Measurements from ENCODE around the gene CFAP58. TPM values are rescaled to one million over a fixed set of nuclear protein-coding genes. Genes with fewer than 3 reads are reported as not detected.

The CFAP58 gene
- total RNA-seq, 2 experiments from 2014 or later = 0.59 to 0.86 TPM

- Mint-ChIP-seq H3K9me3 (no peaks in the 10 kb centered on the region), H3K36me3 (ENCODE audit: low read depth) (no peaks in the 10 kb centered on the region), H3K4me3 (no peak overlapping the region), H3K27ac (no peak overlapping the region), H3K27me3 (ENCODE audit: low read depth) (peaks cover 7% of the 10 kb centered on the region), H3K4me1 (ENCODE audit: low read depth) (no peaks in the 10 kb centered on the region)
- DNase-seq = no peak
- CTCF ChIA-PET = interaction anchor here (0.6 to 0.7 kb wide), 2 partner anchors 20 to 50 kb away, joined by 3 read pairs; no protein-coding TSS in a partner anchor
- intact Hi-C loops (cut with micrococcal nuclease) = no loop called here
Measured at GRCh38 chr10:104433669-104434068, 80.0 kb downstream of the CFAP58 start.

GRCh38 chr10:104434601-104435000 lies 81.0 kb downstream of the CFAP58 start:
- DNase-seq = no peak
- no peaks in the 10 kb centered on the region for H3K4me1 Mint-ChIP-seq (ENCODE audit: low read depth)
- H3K9me3 Mint-ChIP-seq = no peaks in the 10 kb centered on the region
- peaks cover 7% of the 10 kb centered on the region for H3K27me3 Mint-ChIP-seq (ENCODE audit: low read depth)
- no peak overlapping the region for H3K27ac Mint-ChIP-seq
- intact Hi-C loops (cut with micrococcal nuclease) = no loop called here
- H3K36me3 Mint-ChIP-seq (ENCODE audit: low read depth) = no peaks in the 10 kb centered on the region
- CTCF ChIA-PET = no interaction called here
- no peak overlapping the region for H3K4me3 Mint-ChIP-seq

GRCh38 chr10:104435822-104436221 lies 82.2 kb downstream of the CFAP58 start:
- Mint-ChIP-seq H3K4me1 (ENCODE audit: low read depth) (no peaks in the 10 kb centered on the region), H3K27ac (no peak overlapping the region), H3K4me3 (no peak overlapping the region), H3K36me3 (ENCODE audit: low read depth) (no peaks in the 10 kb centered on the region), H3K27me3 (ENCODE audit: low read depth) (peaks cover 9% of the 10 kb centered on the region), H3K9me3 (no peaks in the 10 kb centered on the region)
- no peak for DNase-seq
- intact Hi-C loops (cut with micrococcal nuclease) = no loop called here
- CTCF ChIA-PET = no interaction called here

GRCh38 chr10:104437226-104437625 lies 83.6 kb downstream of the CFAP58 start:
- CTCF ChIA-PET = no interaction called here
- intact Hi-C loops (cut with micrococcal nuclease) = no loop called here
- Mint-ChIP-seq H3K36me3 (ENCODE audit: low read depth) (no peaks in the 10 kb centered on the region), H3K27ac (no peak overlapping the region), H3K9me3 (no peaks in the 10 kb centered on the region), H3K4me3 (no peak overlapping the region), H3K4me1 (ENCODE audit: low read depth) (no peaks in the 10 kb centered on the region), H3K27me3 (ENCODE audit: low read depth) (peaks cover 9% of the 10 kb centered on the region)
- no peak for DNase-seq

GRCh38 chr10:104440221-104440620 lies 86.6 kb downstream of the CFAP58 start:
- Mint-ChIP-seq H3K4me3 (no peak overlapping the region), H3K27me3 (ENCODE audit: low read depth) (peaks cover 6% of the 10 kb centered on the region), H3K9me3 (no peaks in the 10 kb centered on the region), H3K36me3 (ENCODE audit: low read depth) (no peaks in the 10 kb centered on the region), H3K4me1 (ENCODE audit: low read depth) (peaks cover 3% of the 10 kb centered on the region), H3K27ac (no peak overlapping the region)
- DNase-seq = no peak
- CTCF ChIA-PET = interaction anchor here (0.6 to 1.2 kb wide), 2 partner anchors 89 to 148 kb away, joined by 3 to 4 read pairs; no protein-coding TSS in a partner anchor
- intact Hi-C loops (cut with micrococcal nuclease) = no loop called here

- Mint-ChIP-seq H3K27ac (no peak overlapping the region), H3K4me3 (no peak overlapping the region), H3K27me3 (ENCODE audit: low read depth) (peaks cover 1% of the 10 kb centered on the region), H3K4me1 (ENCODE audit: low read depth) (peaks cover 6% of the 10 kb centered on the region), H3K9me3 (no peaks in the 10 kb centered on the region), H3K36me3 (ENCODE audit: low read depth) (no peaks in the 10 kb centered on the region)
- no peak for DNase-seq
- intact Hi-C loops (cut with micrococcal nuclease) = no loop called here
- CTCF ChIA-PET = no interaction called here
Measured at GRCh38 chr10:104441329-104442000, 87.8 kb downstream of the CFAP58 start.

- intact Hi-C loops (cut with micrococcal nuclease) = no loop called here
Measured at GRCh38 chr10:104445359-104445758, 91.7 kb downstream of the CFAP58 start.

GRCh38 chr10:104446151-104446550 lies 92.5 kb downstream of the CFAP58 start:
- peaks cover 6% of the 10 kb centered on the region for H3K4me1 Mint-ChIP-seq (ENCODE audit: low read depth)
- intact Hi-C loops (cut with micrococcal nuclease) = no loop called here
- H3K9me3 Mint-ChIP-seq = no peaks in the 10 kb centered on the region
- CTCF ChIA-PET = no interaction called here
- DNase-seq = no peak
- H3K27ac Mint-ChIP-seq = no peak overlapping the region
- no peak overlapping the region for H3K4me3 Mint-ChIP-seq
- H3K36me3 Mint-ChIP-seq (ENCODE audit: low read depth) = no peaks in the 10 kb centered on the region
- peaks cover 9% of the 10 kb centered on the region for H3K27me3 Mint-ChIP-seq (ENCODE audit: low read depth)

More at GRCh38 chr10:104445359-104445758, 91.7 kb downstream of the CFAP58 start:
- H3K27ac Mint-ChIP-seq = no peak overlapping the region
- H3K4me3 Mint-ChIP-seq = no peak overlapping the region
- H3K27me3 Mint-ChIP-seq (ENCODE audit: low read depth) = peaks cover 9% of the 10 kb centered on the region
- CTCF ChIA-PET = no interaction called here
- peaks cover 6% of the 10 kb centered on the region for H3K4me1 Mint-ChIP-seq (ENCODE audit: low read depth)
- DNase-seq = no peak
- H3K9me3 Mint-ChIP-seq = no peaks in the 10 kb centered on the region
- no peaks in the 10 kb centered on the region for H3K36me3 Mint-ChIP-seq (ENCODE audit: low read depth)

- intact Hi-C loops (cut with micrococcal nuclease) = no loop called here
- H3K27me3 Mint-ChIP-seq (ENCODE audit: low read depth) = peaks cover 10% of the 10 kb centered on the region
- CTCF ChIA-PET = no interaction called here
Measured at GRCh38 chr10:104447331-104447730, 93.7 kb downstream of the CFAP58 start.

GRCh38 chr10:104447906-104448305 lies 94.3 kb downstream of the CFAP58 start:
- Mint-ChIP-seq H3K4me1 (ENCODE audit: low read depth) (peaks cover 6% of the 10 kb centered on the region), H3K27ac (no peak overlapping the region), H3K9me3 (no peaks in the 10 kb centered on the region), H3K36me3 (ENCODE audit: low read depth) (no peaks in the 10 kb centered on the region), H3K4me3 (no peak overlapping the region), H3K27me3 (ENCODE audit: low read depth) (peaks cover 12% of the 10 kb centered on the region)
- intact Hi-C loops (cut with micrococcal nuclease) = no loop called here
- CTCF ChIA-PET = no interaction called here
- no peak for DNase-seq

More at GRCh38 chr10:104447331-104447730, 93.7 kb downstream of the CFAP58 start:
- no peak overlapping the region for H3K27ac Mint-ChIP-seq
- no peak overlapping the region for H3K4me3 Mint-ChIP-seq
- no peaks in the 10 kb centered on the region for H3K9me3 Mint-ChIP-seq
- H3K4me1 Mint-ChIP-seq (ENCODE audit: low read depth) = peaks cover 6% of the 10 kb centered on the region
- DNase-seq = no peak
- H3K36me3 Mint-ChIP-seq (ENCODE audit: low read depth) = no peaks in the 10 kb centered on the region

GRCh38 chr10:104449391-104449790 lies 95.8 kb downstream of the CFAP58 start:
- Mint-ChIP-seq H3K36me3 (ENCODE audit: low read depth) (no peaks in the 10 kb centered on the region), H3K27me3 (ENCODE audit: low read depth) (peaks cover 16% of the 10 kb centered on the region), H3K9me3 (no peaks in the 10 kb centered on the region), H3K4me1 (ENCODE audit: low read depth) (peaks cover 6% of the 10 kb centered on the region), H3K27ac (no peak overlapping the region), H3K4me3 (no peak overlapping the region)
- intact Hi-C loops (cut with micrococcal nuclease) = no loop called here
- DNase-seq = no peak
- CTCF ChIA-PET = no interaction called here

GRCh38 chr10:104450490-104450889 lies 96.9 kb downstream of the CFAP58 start:
- H3K36me3 Mint-ChIP-seq (ENCODE audit: low read depth) = no peaks in the 10 kb centered on the region
- peaks cover 16% of the 10 kb centered on the region for H3K27me3 Mint-ChIP-seq (ENCODE audit: low read depth)
- DNase-seq = no peak
- peaks cover under 1% of the 10 kb centered on the region for H3K4me1 Mint-ChIP-seq (ENCODE audit: low read depth)
- intact Hi-C loops (cut with micrococcal nuclease) = no loop called here
- H3K9me3 Mint-ChIP-seq = no peaks in the 10 kb centered on the region
- no peak overlapping the region for H3K27ac Mint-ChIP-seq
- no peak overlapping the region for H3K4me3 Mint-ChIP-seq
- CTCF ChIA-PET = interaction anchor here (0.5 kb wide), 1 partner anchor 164 kb away, joined by 6 read pairs; no protein-coding TSS in a partner anchor

GRCh38 chr10:104450954-104451353 lies 97.3 kb downstream of the CFAP58 start:
- no peak overlapping the region for H3K4me3 Mint-ChIP-seq
- H3K4me1 Mint-ChIP-seq (ENCODE audit: low read depth) = no peaks in the 10 kb centered on the region
- CTCF ChIA-PET = no interaction called here
- no peaks in the 10 kb centered on the region for H3K9me3 Mint-ChIP-seq
- no peak for DNase-seq
- no peak overlapping the region for H3K27ac Mint-ChIP-seq
- H3K27me3 Mint-ChIP-seq (ENCODE audit: low read depth) = peaks cover 16% of the 10 kb centered on the region
- H3K36me3 Mint-ChIP-seq (ENCODE audit: low read depth) = no peaks in the 10 kb centered on the region
- intact Hi-C loops (cut with micrococcal nuclease) = no loop called here

Data from activated naive CD4-positive, alpha-beta T cell treated with anti-CD3 and anti-CD28 coated beads for 36 hours (primary cell).